HCT116 (cell line): ENCODE measurements around the gene ACR.

Experiments used
- YY1 ChIP-seq: IDR thresholded peaks from 2 replicates; pipeline ENCODE4 v1.6.1; 2011; ENCODE audit warnings: low read length, low read depth, moderate library complexity, mild to moderate bottlenecking; ENCODE audit not compliant: insufficient replicate concordance; ENCODE audit errors: extremely low read depth
- TF ChIP-seq, protein P1 (sequence below), 3 experiments: fragments of 200-600 bp in 1 of 3; sonication (generic) in 1 of 3; IDR thresholded peaks in 2 of 3; conservative IDR thresholded peaks in 1 of 3; 2 replicates each; pipeline ENCODE4 v1.5.1; 2012 to 2017; ENCODE audit warnings: low read depth in 2 of 3, low read length in 2 of 3, antibody characterized with exemption in 1 of 3, borderline replicate concordance in 1 of 3, control low read depth in 1 of 3, mild to moderate bottlenecking in 1 of 3, mixed read lengths in 1 of 3, mixed run types in 1 of 3, moderate library complexity in 1 of 3; ENCODE audit not compliant: insufficient read depth in 1 of 3

- no peak for TF ChIP-seq YY1
- TF ChIP-seq, protein P1, sequence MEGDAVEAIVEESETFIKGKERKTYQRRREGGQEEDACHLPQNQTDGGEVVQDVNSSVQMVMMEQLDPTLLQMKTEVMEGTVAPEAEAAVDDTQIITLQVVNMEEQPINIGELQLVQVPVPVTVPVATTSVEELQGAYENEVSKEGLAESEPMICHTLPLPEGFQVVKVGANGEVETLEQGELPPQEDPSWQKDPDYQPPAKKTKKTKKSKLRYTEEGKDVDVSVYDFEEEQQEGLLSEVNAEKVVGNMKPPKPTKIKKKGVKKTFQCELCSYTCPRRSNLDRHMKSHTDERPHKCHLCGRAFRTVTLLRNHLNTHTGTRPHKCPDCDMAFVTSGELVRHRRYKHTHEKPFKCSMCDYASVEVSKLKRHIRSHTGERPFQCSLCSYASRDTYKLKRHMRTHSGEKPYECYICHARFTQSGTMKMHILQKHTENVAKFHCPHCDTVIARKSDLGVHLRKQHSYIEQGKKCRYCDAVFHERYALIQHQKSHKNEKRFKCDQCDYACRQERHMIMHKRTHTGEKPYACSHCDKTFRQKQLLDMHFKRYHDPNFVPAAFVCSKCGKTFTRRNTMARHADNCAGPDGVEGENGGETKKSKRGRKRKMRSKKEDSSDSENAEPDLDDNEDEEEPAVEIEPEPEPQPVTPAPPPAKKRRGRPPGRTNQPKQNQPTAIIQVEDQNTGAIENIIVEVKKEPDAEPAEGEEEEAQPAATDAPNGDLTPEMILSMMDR (IDR thresholded peaks at IDR 0.05 in 2 of 3, conservative IDR thresholded peaks at IDR 0.05 in 1 of 3; ENCODE audit: borderline replicate concordance in 1 of 3, insufficient read depth in 1 of 3, low read depth in 2 of 3, low read length in 2 of 3) = no peak
Measured at GRCh38 chr22:50693462-50693861, 44.5 kb upstream of the ACR start.
